Central memory CD8-positive, alpha-beta T cell (primary cell): ENCODE measurements around the gene PAX5.

Experiments used
- ATAC-seq: fragments of 150-1000 bp; cut with Tn5 transposase; replicated peaks from 2 replicates; pipeline ENCODE4 v1.10.0; 2022; ENCODE audit warnings: mild to moderate bottlenecking, moderate FRiP score, moderate number of reproducible peaks; ENCODE audit not compliant: poor library complexity, severe bottlenecking; ENCODE audit errors: extremely low read depth
- DNase-seq, 2 donors: peaks; one replicate each; pipeline ENCODE4 v3.0.0; 2021; ENCODE audit warnings: low spot score in 2 of 2
- H3K27ac Mint-ChIP-seq: one replicate; pipeline ENCODE4 v1.8.0; 2022; ENCODE audit warnings: low read depth, mild to moderate bottlenecking, moderate library complexity, mixed read lengths
- H3K27me3 Mint-ChIP-seq: one replicate; pipeline ENCODE4 v1.8.0; 2022; ENCODE audit warnings: mixed read lengths
- H3K36me3 Mint-ChIP-seq: one replicate; pipeline ENCODE4 v1.8.0; 2022; ENCODE audit warnings: mild to moderate bottlenecking, moderate library complexity, mixed read lengths; ENCODE audit not compliant: insufficient read depth
- H3K4me1 Mint-ChIP-seq: one replicate; pipeline ENCODE4 v1.8.0; 2022; ENCODE audit warnings: mixed read lengths
- H3K4me3 Mint-ChIP-seq: one replicate; pipeline ENCODE4 v1.8.0; 2022; ENCODE audit warnings: mild to moderate bottlenecking, moderate library complexity, mixed read lengths
- H3K9me3 Mint-ChIP-seq: one replicate; pipeline ENCODE4 v1.8.0; 2022; ENCODE audit warnings: mixed read lengths

PAX5 gene

DNA sequence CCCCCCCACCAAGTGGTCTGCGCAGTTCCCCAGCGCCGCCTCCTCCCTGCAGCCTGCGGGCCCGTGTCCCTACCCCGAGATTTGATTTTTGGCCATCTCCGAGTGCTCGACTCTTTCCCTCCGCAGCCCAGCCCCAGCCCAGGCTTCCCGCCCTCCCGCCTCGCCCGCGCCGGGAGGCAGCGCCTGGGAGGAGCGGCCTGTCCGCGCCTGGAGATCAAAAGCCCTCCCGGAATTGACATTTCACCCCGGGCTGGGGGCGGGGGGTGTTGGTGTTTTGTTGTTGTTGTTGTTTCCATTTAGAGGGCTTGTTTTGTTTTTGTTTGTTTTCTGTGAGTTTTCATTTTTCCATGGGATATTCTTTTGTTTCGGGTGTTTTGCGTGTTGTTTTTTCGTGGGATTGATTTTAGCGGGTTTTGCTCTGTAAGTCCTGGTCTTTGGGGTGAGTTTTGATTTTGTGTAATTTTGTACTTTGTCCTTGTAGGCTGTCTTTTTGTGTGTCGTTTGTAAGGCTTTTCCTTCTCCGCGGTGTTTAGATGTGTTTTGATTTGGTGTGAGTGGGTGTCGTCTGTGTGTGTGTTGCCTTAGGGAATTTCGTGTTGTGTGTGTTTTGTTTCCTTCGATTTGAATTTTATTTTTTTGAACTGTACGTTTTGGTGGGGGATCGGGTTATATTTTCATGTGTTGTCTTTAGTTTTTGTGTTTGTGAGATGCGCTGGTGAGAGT lies 1.7 kb upstream of the PAX5 start:
- peak overlapping the region; percentile 63 for H3K27ac Mint-ChIP-seq
- ATAC-seq = no peak
- peak overlapping the region; percentile 80 for H3K4me3 Mint-ChIP-seq
- peaks cover 12% of the 10 kb centered on the region for H3K36me3 Mint-ChIP-seq
- no peaks in the 10 kb centered on the region for H3K9me3 Mint-ChIP-seq
- no peak for DNase-seq
- H3K27me3 Mint-ChIP-seq = peaks cover 95% of the 10 kb centered on the region
- H3K4me1 Mint-ChIP-seq = peaks cover 27% of the 10 kb centered on the region

DNA sequence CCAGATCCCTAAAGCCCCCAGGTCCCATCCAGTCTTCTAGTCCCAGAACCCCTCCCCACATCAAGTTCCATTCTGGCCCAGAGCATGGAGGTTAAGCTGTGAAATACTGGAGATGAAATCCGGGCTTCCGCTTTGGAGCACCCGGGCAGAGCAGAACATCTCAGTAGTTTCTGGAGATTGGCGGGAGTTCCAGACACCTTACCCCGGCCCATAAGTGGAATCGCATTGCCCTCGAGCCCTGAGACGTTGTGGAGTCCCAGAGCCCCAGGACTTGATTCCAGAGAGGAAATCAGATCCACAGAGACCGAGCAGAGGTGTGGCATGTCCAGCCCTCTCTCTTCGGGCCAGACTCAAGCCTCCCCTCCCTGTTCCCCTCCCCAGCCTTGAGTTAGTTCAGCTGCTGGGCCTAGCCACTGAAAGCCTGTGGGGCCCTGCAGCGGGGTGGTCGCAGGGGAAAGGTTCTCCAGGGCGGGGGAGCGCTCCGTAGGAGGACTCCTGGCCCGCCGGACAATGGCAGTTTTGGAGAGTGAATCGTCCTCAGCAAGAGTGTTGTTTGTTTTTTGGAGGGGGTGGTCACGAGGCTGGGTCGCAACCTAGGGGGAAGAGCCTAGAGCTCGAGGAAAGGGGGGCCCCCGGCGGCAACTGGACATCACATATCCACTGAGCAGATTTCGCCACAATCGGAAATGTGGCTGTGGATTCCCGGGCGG lies 1.0 kb upstream of the PAX5 start:
- H3K36me3 Mint-ChIP-seq = peaks cover 12% of the 10 kb centered on the region
- peaks cover 96% of the 10 kb centered on the region for H3K27me3 Mint-ChIP-seq
- ATAC-seq (no peak), DNase-seq (no peak)
- H3K4me3 Mint-ChIP-seq = peak overlapping the region; percentile 80
- H3K27ac Mint-ChIP-seq = peak overlapping the region; percentile 63
- H3K4me1 Mint-ChIP-seq = peaks cover 27% of the 10 kb centered on the region
- no peaks in the 10 kb centered on the region for H3K9me3 Mint-ChIP-seq

- no peak for ATAC-seq
- no peaks in the 10 kb centered on the region for H3K9me3 Mint-ChIP-seq
- H3K4me3 Mint-ChIP-seq = peak overlapping the region; percentile 80
- DNase-seq = no peak
- no peak overlapping the region for H3K27ac Mint-ChIP-seq
- peaks cover 9% of the 10 kb centered on the region for H3K36me3 Mint-ChIP-seq
- H3K27me3 Mint-ChIP-seq = peaks cover 96% of the 10 kb centered on the region
- H3K4me1 Mint-ChIP-seq = peaks cover 31% of the 10 kb centered on the region
Measured at GRCh38 chr9:37034305-37034937, 353 bp upstream of the PAX5 start.

- ATAC-seq (no peak), DNase-seq (no peak)
- peaks cover 98% of the 10 kb centered on the region for H3K27me3 Mint-ChIP-seq
- peaks cover 9% of the 10 kb centered on the region for H3K36me3 Mint-ChIP-seq
- H3K4me3 Mint-ChIP-seq = peak overlapping the region; percentile 12
- no peaks in the 10 kb centered on the region for H3K9me3 Mint-ChIP-seq
- peaks cover 37% of the 10 kb centered on the region for H3K4me1 Mint-ChIP-seq
- H3K27ac Mint-ChIP-seq = no peak overlapping the region
Measured at GRCh38 chr9:37033141-37033540, 927 bp downstream of the PAX5 start.

DNA sequence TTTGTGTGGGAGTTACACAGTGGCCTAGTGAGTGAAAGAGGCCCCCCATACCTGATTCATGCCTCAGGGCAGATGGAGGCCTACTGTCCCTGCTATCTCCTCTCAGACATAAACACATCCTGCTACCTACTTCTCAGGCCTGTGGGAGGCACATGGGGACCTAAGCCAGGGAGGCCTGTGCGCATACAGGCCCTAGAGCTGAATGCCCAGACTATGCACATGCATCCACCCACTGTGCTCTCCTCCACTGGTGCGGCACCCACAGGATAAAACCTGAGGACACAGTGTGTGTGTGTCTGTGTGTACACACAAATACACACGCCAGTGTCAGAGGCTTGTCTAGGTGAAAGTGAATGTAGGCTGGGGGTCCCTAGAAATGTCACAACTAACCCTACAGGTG lies 1.4 kb downstream of the PAX5 start:
- H3K27me3 Mint-ChIP-seq = peaks cover 98% of the 10 kb centered on the region

GRCh38 chr9:37031902-37032301 lies 2.2 kb downstream of the PAX5 start:
- Mint-ChIP-seq H3K9me3 (no peaks in the 10 kb centered on the region), H3K27ac (no peak overlapping the region), H3K4me3 (no peak overlapping the region), H3K36me3 (peaks cover 6% of the 10 kb centered on the region), H3K27me3 (peaks cover 95% of the 10 kb centered on the region), H3K4me1 (peaks cover 39% of the 10 kb centered on the region)
- DNase-seq = no peak
- ATAC-seq = no peak

More for the DNA sequence above, 1.4 kb downstream of the PAX5 start:
- Mint-ChIP-seq H3K9me3 (no peaks in the 10 kb centered on the region), H3K4me3 (no peak overlapping the region), H3K27ac (no peak overlapping the region), H3K4me1 (peaks cover 41% of the 10 kb centered on the region), H3K36me3 (peaks cover 9% of the 10 kb centered on the region)
- no peak for DNase-seq
- ATAC-seq = no peak

DNA sequence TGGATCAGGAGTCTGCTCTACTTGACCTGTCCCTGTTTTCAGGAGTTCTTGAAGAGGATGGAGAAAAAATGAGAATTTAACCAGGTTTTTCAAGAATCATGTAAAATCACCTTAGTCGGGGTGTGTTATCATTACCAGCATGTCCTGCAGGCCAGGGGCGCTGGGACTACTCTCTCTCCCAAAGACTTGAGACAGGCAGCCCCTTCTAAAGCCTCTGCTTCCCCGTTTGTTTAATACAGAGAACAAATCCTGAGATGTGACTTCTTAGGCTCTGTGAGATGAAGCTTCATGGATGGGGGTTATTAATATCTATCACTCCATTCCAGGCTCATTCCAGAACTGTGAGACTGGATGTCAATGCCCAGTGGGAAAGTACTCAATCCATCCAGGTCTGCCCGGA lies 3.0 kb downstream of the PAX5 start:
- peaks cover 34% of the 10 kb centered on the region for H3K4me1 Mint-ChIP-seq
- no peak for DNase-seq
- peaks cover 5% of the 10 kb centered on the region for H3K36me3 Mint-ChIP-seq
- no peak overlapping the region for H3K4me3 Mint-ChIP-seq
- H3K9me3 Mint-ChIP-seq = no peaks in the 10 kb centered on the region
- no peak overlapping the region for H3K27ac Mint-ChIP-seq
- peaks cover 90% of the 10 kb centered on the region for H3K27me3 Mint-ChIP-seq
- no peak for ATAC-seq

- H3K36me3 Mint-ChIP-seq = peaks cover 2% of the 10 kb centered on the region
- H3K4me3 Mint-ChIP-seq = peak overlapping the region; percentile 6
- H3K9me3 Mint-ChIP-seq = no peaks in the 10 kb centered on the region
- H3K4me1 Mint-ChIP-seq = peaks cover 34% of the 10 kb centered on the region
- H3K27me3 Mint-ChIP-seq = peaks cover 90% of the 10 kb centered on the region
- DNase-seq = no peak
- no peak for ATAC-seq
- no peak overlapping the region for H3K27ac Mint-ChIP-seq
Measured at GRCh38 chr9:37030611-37030939, 3.5 kb downstream of the PAX5 start.

- Mint-ChIP-seq H3K4me3 (peak overlapping the region; percentile 6), H3K36me3 (no peaks in the 10 kb centered on the region), H3K9me3 (no peaks in the 10 kb centered on the region), H3K27me3 (peaks cover 90% of the 10 kb centered on the region), H3K27ac (no peak overlapping the region), H3K4me1 (peaks cover 30% of the 10 kb centered on the region)
- no peak for DNase-seq
- no peak for ATAC-seq
Measured at GRCh38 chr9:37029776-37030610, 4.1 kb downstream of the PAX5 start.

- Mint-ChIP-seq H3K4me3 (no peak overlapping the region), H3K27me3 (peaks cover 90% of the 10 kb centered on the region), H3K4me1 (peaks cover 27% of the 10 kb centered on the region), H3K27ac (no peak overlapping the region), H3K36me3 (no peaks in the 10 kb centered on the region), H3K9me3 (no peaks in the 10 kb centered on the region)
- DNase-seq = no peak
- ATAC-seq = no peak
Measured at GRCh38 chr9:37029304-37029775, 4.7 kb downstream of the PAX5 start.

DNA sequence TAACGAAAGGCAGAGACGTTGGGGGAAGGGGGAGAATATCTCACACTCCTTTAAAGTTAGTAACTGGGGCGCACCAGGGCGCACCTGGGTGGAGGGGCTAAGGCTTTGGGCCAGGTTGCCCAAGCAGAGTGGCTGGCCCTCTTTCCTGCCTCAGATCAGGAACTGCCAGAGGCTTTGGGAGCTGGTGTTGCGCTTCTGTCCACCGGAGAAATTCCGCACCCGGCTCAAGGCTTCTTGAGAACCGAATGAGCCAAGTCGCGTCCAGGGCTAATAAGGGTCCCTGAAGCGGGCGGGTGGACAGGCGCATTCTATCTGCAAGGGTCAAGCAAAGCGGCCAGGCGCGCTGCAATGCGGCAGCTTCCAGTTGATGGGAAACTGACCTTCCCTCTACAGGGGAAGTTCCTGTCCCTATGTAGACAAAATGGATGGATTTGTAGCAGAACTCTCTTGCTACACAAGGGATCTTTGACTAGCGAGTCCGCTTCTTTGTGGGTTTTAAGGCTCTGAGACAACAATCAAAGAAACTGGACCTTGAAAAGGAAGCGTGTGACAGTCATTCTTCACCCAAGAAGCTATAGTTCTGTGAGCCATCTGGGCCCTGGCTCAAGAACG lies 5.5 kb downstream of the PAX5 start:
- no peak overlapping the region for H3K27ac Mint-ChIP-seq
- peaks cover 92% of the 10 kb centered on the region for H3K27me3 Mint-ChIP-seq
- H3K9me3 Mint-ChIP-seq = no peaks in the 10 kb centered on the region
- H3K36me3 Mint-ChIP-seq = no peaks in the 10 kb centered on the region
- no peak for ATAC-seq
- DNase-seq = no peak
- H3K4me1 Mint-ChIP-seq = peaks cover 27% of the 10 kb centered on the region
- peak overlapping the region; percentile 60 for H3K4me3 Mint-ChIP-seq
